Neural cell (in vitro differentiated cells): ENCODE results near the gene KRTAP4-6.

Experiments used
- CTCF ChIP-seq: fragments of 450-650 bp; IDR thresholded peaks from 2 replicates; pipeline ENCODE4 v1.5.1; 2014; ENCODE audit warnings: antibody characterized with exemption, mild to moderate bottlenecking, moderate library complexity; ENCODE audit not compliant: poor library complexity, severe bottlenecking
- EP300 ChIP-seq: fragments of 450-650 bp; conservative IDR thresholded peaks from 2 replicates; pipeline ENCODE4 v1.6.1; 2014; ENCODE audit warnings: antibody characterized with exemption, mild to moderate bottlenecking, moderate library complexity; ENCODE audit not compliant: poor library complexity, severe bottlenecking
- MXI1 ChIP-seq: fragments of 450-650 bp; conservative IDR thresholded peaks from 2 replicates; pipeline ENCODE4 v1.6.1; 2014; ENCODE audit warnings: antibody characterized with exemption, mild to moderate bottlenecking; ENCODE audit not compliant: poor library complexity, severe bottlenecking
- TAF1 ChIP-seq: IDR thresholded peaks from 2 replicates; pipeline ENCODE4 v1.6.1; 2012; ENCODE audit warnings: low read depth

GRCh38 chr17:41178341-41178740 lies 38.0 kb upstream of the KRTAP4-6 start:
- TF ChIP-seq CTCF (no peak), EP300 (no peak), TAF1 (no peak), MXI1 (no peak)
